Measurements from ENCODE around the gene NMUR1.
"Not testable (repeated sequence)": the region's sequence is repeated elsewhere in the genome, so short reads cannot be mapped to it uniquely, and the experiment has no call there.

NMUR1 gene

GRCh38 chr2:231530099-231531011, at the start of gene NMUR1:
Gene NMUR1 (minus strand): TSS chr2:231530445. CDS start chr2:231530361, 84 bp downstream.
- DNase-seq = peak; percentile 65 to 88 (median 78)

- no peak for DNase-seq
These were observed 49.3 kb upstream of the NMUR1 start for GRCh38 chr2:231579560-231579959.

GRCh38 chr2:231578655-231579054, 48.4 kb upstream of the NMUR1 start:
- not testable (repeated sequence) for DNase-seq

- DNase-seq = no peak
These were observed 46.2 kb upstream of the NMUR1 start for GRCh38 chr2:231576465-231576864.

GRCh38 chr2:231575612-231576256, 45.5 kb upstream of the NMUR1 start:
- DNase-seq = no peak

- DNase-seq = no peak
These were observed 43.6 kb upstream of the NMUR1 start for GRCh38 chr2:231573698-231574421.

GRCh38 chr2:231573096-231573495, 42.9 kb upstream of the NMUR1 start:
- DNase-seq = no peak

GRCh38 chr2:231571661-231572191, 41.5 kb upstream of the NMUR1 start:
- DNase-seq = no peak

GRCh38 chr2:231570915-231571314, 40.7 kb upstream of the NMUR1 start:
- DNase-seq = not testable (repeated sequence)

- peak in 2 of 3 donors; percentile 29 to 33 for DNase-seq
These were observed 38.7 kb upstream of the NMUR1 start for GRCh38 chr2:231568785-231569435.

GRCh38 chr2:231568098-231568784, 38.0 kb upstream of the NMUR1 start:
- no peak for DNase-seq

- DNase-seq = no peak
These were observed 36.9 kb upstream of the NMUR1 start for GRCh38 chr2:231567159-231567558.

- no peak for DNase-seq
These were observed 35.8 kb upstream of the NMUR1 start for GRCh38 chr2:231565887-231566594.

- DNase-seq = peak; percentile 80 to 84 (median 80)
These were observed 33.2 kb upstream of the NMUR1 start for GRCh38 chr2:231563378-231563961.

- peak; percentile 87 to 93 (median 88) for DNase-seq
These were observed 27.4 kb upstream of the NMUR1 start for GRCh38 chr2:231557571-231558217.

GRCh38 chr2:231556981-231557380, 26.7 kb upstream of the NMUR1 start:
- no peak for DNase-seq

- DNase-seq = not testable (repeated sequence)
These were observed 26.3 kb upstream of the NMUR1 start for GRCh38 chr2:231556496-231556895.

- DNase-seq = peak; percentile 71 to 84 (median 83)
These were observed 24.7 kb upstream of the NMUR1 start for GRCh38 chr2:231554748-231555545.

GRCh38 chr2:231554327-231554726, 24.1 kb upstream of the NMUR1 start:
- DNase-seq = no peak
